GM12878 (cell line): ENCODE results near the gene CATSPERD. TPM values are rescaled to one million over a fixed set of nuclear protein-coding genes. Genes with fewer than 3 reads are reported as not detected.
A peak's percentile ranks its signal among the peaks of the same experiment; 100 is the strongest.

Source experiments
- EZH2 ChIP-seq: IDR thresholded peaks from 2 replicates; pipeline ENCODE4 v1.6.1; 2012; ENCODE audit warnings: low read depth, mild to moderate bottlenecking, control low read depth, inconsistent platforms, low read length, borderline replicate concordance; ENCODE audit not compliant: control insufficient read depth
- IKZF2 ChIP-seq, 2 experiments: fragments of 450-650 bp; IDR thresholded peaks; 2 replicates each; pipeline ENCODE4 v1.6.1; 2017; ENCODE audit warnings: mild to moderate bottlenecking in 2 of 2, moderate library complexity in 2 of 2
- JUND ChIP-seq: IDR thresholded peaks from 2 replicates; pipeline ENCODE4 v1.6.1; 2012; ENCODE audit warnings: low read depth, mild to moderate bottlenecking, low read length, improper control_type of control experiment, moderate library complexity
- MTA2 ChIP-seq: fragments of 450-650 bp; IDR thresholded peaks from 2 replicates; pipeline ENCODE4 v1.6.1; 2016; ENCODE audit warnings: low read depth, mild to moderate bottlenecking, moderate library complexity
- POLR2AphosphoS2 ChIP-seq: IDR thresholded peaks from 2 replicates; pipeline ENCODE4 v1.6.1; 2011; ENCODE audit warnings: low read depth, mild to moderate bottlenecking, low read length, improper control_type of control experiment, moderate library complexity
- polyA plus RNA-seq, 11 experiments: library from polyadenylated mRNA; depleted of rRNA in 4 of 11; unstranded in 6 of 11; stranded (reverse) in 5 of 11; fragments of >200 nt; fragmentation: Nextera tagmentation in 4 of 11; fragmentation: Illumina TruSeq in 1 of 11; extraction: Ambion mirVana in 4 of 11; extraction: Trizol in 1 of 11; gene quantifications; 1 replicate in 1 of 11; 2 replicates in 10 of 11; pipeline versions ENCODE4 v1.2.1 to v1.2.3, GENCODE V29; 2011 to 2016; ENCODE audit warnings: inconsistent platforms in 2 of 11, missing spikeins in 2 of 11, low read depth in 1 of 11
- total RNA-seq, 4 experiments: library from RNA; depleted of rRNA in 3 of 4; stranded (reverse); fragments of >200 nt in 3 of 4; fragmentation: Illumina TruSeq in 1 of 4; extraction: Trizol in 1 of 4; gene quantifications; 2 replicates each; pipeline versions ENCODE4 v1.2.1 to v1.2.3, GENCODE V29; 2013 to 2021
- TF ChIP-seq, protein P1 (sequence below): fragments of 450-650 bp; formaldehyde crosslinking; IDR thresholded peaks from 2 replicates; pipeline ENCODE4 v1.4.0; 2022; ENCODE audit warnings: mild to moderate bottlenecking, moderate library complexity
- TF ChIP-seq, protein P2 (sequence below): IDR thresholded peaks from 2 replicates; pipeline ENCODE4 v1.6.1; 2012; ENCODE audit warnings: improper control_type of control experiment, low read depth, low read length; ENCODE audit not compliant: insufficient replicate concordance
- TF ChIP-seq, protein P3 (sequence below): fragments of 450-650 bp; IDR thresholded peaks from 2 replicates; pipeline ENCODE4 v1.6.1; 2017; ENCODE audit warnings: antibody characterized with exemption, mild to moderate bottlenecking, moderate library complexity
- TF ChIP-seq, protein P4 (sequence below): fragments of 450-650 bp; IDR thresholded peaks from 2 replicates; pipeline ENCODE4 v1.6.1; 2017; ENCODE audit warnings: borderline replicate concordance
- TF ChIP-seq, protein P5 (sequence below): fragments of 450-650 bp; IDR thresholded peaks from 2 replicates; pipeline ENCODE4 v1.6.1; 2017; ENCODE audit warnings: mild to moderate bottlenecking

Gene CATSPERD
- total and polyA plus RNA-seq, 10 of the 15 experiments (the other 5 are each of a cell fraction or from before 2014, with no cell fraction given), result 0.02 to 0.38 (median 0.11) TPM; not detected in 5

DNA sequence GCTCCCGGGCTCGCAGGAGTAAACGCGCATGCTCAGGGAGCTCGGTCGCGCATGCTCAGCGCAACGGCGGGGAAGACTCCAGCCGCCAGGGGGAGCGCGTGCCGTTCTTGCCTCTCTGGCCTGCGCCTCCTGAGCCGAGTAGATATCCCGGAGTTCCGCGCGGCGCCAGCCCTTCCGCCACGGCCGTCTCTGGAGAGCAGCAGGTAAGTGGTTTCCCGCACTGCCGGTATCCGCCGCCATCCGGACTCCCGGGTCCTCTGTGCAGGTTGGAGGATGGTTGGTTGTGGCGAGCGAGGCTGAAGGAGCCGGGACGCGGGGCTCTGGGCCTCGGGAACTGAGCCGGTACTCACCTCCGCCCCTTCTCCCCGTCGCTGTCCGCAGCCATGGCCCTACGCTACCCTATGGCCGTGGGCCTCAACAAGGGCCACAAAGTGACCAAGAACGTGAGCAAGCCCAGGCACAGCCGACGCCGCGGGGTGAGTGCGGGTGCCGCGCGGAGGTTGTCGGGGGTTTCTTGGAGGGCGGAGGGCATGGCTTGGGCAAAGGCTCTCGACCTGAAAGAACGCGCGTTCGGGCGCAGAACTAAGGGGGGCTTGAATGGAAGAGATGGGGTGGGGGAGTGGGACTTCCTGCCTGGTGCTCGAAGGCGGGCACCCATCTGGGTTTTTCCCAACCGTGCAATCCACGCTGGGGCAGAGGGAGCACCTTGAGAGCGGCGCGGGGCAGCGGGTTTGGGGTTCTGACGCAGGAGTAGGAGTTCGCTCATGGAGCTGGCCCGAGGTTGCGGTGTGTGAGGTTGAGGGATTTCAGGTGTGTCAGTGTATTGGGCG lies 30.1 kb upstream of the CATSPERD start, which contains the start of gene RPL36 (continued):
- TF ChIP-seq, protein P1, sequence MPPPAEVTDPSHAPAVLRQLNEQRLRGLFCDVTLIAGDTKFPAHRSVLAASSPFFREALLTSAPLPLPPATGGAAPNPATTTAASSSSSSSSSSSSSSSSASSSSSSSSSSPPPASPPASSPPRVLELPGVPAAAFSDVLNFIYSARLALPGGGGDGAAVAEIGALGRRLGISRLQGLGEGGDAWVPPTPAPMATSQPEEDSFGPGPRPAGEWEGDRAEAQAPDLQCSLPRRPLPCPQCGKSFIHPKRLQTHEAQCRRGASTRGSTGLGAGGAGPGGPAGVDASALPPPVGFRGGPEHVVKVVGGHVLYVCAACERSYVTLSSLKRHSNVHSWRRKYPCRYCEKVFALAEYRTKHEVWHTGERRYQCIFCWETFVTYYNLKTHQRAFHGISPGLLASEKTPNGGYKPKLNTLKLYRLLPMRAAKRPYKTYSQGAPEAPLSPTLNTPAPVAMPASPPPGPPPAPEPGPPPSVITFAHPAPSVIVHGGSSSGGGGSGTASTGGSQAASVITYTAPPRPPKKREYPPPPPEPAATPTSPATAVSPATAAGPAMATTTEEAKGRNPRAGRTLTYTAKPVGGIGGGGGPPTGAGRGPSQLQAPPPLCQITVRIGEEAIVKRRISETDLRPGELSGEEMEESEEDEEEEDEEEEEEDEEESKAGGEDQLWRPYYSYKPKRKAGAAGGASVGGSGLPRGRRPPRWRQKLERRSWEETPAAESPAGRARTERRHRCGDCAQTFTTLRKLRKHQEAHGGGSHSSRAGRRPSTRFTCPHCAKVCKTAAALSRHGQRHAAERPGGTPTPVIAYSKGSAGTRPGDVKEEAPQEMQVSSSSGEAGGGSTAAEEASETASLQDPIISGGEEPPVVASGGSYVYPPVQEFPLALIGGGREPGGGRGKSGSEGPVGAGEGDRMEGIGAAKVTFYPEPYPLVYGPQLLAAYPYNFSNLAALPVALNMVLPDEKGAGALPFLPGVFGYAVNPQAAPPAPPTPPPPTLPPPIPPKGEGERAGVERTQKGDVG (CRISPR knock-in tag), result no peak
- TF ChIP-seq POLR2AphosphoS2 (peak; percentile 99), JUND (no peak), MTA2 (no peak), EZH2 (no peak), IKZF2 (IDR thresholded peaks at IDR 0.05) (peak in 1 of 2 experiments; percentile 52; a peak in 1 of 4 replicates)
- TF ChIP-seq, protein P2, sequence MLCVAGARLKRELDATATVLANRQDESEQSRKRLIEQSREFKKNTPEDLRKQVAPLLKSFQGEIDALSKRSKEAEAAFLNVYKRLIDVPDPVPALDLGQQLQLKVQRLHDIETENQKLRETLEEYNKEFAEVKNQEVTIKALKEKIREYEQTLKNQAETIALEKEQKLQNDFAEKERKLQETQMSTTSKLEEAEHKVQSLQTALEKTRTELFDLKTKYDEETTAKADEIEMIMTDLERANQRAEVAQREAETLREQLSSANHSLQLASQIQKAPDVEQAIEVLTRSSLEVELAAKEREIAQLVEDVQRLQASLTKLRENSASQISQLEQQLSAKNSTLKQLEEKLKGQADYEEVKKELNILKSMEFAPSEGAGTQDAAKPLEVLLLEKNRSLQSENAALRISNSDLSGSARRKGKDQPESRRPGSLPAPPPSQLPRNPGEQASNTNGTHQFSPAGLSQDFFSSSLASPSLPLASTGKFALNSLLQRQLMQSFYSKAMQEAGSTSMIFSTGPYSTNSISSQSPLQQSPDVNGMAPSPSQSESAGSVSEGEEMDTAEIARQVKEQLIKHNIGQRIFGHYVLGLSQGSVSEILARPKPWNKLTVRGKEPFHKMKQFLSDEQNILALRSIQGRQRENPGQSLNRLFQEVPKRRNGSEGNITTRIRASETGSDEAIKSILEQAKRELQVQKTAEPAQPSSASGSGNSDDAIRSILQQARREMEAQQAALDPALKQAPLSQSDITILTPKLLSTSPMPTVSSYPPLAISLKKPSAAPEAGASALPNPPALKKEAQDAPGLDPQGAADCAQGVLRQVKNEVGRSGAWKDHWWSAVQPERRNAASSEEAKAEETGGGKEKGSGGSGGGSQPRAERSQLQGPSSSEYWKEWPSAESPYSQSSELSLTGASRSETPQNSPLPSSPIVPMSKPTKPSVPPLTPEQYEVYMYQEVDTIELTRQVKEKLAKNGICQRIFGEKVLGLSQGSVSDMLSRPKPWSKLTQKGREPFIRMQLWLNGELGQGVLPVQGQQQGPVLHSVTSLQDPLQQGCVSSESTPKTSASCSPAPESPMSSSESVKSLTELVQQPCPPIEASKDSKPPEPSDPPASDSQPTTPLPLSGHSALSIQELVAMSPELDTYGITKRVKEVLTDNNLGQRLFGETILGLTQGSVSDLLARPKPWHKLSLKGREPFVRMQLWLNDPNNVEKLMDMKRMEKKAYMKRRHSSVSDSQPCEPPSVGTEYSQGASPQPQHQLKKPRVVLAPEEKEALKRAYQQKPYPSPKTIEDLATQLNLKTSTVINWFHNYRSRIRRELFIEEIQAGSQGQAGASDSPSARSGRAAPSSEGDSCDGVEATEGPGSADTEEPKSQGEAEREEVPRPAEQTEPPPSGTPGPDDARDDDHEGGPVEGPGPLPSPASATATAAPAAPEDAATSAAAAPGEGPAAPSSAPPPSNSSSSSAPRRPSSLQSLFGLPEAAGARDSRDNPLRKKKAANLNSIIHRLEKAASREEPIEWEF, result peak; percentile 57
- TF ChIP-seq, protein P3, sequence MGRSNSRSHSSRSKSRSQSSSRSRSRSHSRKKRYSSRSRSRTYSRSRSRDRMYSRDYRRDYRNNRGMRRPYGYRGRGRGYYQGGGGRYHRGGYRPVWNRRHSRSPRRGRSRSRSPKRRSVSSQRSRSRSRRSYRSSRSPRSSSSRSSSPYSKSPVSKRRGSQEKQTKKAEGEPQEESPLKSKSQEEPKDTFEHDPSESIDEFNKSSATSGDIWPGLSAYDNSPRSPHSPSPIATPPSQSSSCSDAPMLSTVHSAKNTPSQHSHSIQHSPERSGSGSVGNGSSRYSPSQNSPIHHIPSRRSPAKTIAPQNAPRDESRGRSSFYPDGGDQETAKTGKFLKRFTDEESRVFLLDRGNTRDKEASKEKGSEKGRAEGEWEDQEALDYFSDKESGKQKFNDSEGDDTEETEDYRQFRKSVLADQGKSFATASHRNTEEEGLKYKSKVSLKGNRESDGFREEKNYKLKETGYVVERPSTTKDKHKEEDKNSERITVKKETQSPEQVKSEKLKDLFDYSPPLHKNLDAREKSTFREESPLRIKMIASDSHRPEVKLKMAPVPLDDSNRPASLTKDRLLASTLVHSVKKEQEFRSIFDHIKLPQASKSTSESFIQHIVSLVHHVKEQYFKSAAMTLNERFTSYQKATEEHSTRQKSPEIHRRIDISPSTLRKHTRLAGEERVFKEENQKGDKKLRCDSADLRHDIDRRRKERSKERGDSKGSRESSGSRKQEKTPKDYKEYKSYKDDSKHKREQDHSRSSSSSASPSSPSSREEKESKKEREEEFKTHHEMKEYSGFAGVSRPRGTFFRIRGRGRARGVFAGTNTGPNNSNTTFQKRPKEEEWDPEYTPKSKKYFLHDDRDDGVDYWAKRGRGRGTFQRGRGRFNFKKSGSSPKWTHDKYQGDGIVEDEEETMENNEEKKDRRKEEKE, result no peak
- TF ChIP-seq, protein P4, sequence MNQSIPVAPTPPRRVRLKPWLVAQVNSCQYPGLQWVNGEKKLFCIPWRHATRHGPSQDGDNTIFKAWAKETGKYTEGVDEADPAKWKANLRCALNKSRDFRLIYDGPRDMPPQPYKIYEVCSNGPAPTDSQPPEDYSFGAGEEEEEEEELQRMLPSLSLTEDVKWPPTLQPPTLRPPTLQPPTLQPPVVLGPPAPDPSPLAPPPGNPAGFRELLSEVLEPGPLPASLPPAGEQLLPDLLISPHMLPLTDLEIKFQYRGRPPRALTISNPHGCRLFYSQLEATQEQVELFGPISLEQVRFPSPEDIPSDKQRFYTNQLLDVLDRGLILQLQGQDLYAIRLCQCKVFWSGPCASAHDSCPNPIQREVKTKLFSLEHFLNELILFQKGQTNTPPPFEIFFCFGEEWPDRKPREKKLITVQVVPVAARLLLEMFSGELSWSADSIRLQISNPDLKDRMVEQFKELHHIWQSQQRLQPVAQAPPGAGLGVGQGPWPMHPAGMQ, result no peak
- TF ChIP-seq, protein P5, sequence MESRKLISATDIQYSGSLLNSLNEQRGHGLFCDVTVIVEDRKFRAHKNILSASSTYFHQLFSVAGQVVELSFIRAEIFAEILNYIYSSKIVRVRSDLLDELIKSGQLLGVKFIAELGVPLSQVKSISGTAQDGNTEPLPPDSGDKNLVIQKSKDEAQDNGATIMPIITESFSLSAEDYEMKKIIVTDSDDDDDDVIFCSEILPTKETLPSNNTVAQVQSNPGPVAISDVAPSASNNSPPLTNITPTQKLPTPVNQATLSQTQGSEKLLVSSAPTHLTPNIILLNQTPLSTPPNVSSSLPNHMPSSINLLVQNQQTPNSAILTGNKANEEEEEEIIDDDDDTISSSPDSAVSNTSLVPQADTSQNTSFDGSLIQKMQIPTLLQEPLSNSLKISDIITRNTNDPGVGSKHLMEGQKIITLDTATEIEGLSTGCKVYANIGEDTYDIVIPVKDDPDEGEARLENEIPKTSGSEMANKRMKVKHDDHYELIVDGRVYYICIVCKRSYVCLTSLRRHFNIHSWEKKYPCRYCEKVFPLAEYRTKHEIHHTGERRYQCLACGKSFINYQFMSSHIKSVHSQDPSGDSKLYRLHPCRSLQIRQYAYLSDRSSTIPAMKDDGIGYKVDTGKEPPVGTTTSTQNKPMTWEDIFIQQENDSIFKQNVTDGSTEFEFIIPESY, result no peak
